SK-N-SH (cell line): ENCODE measurements around the gene ATP6V1G3. TPM values are rescaled to one million over a fixed set of nuclear protein-coding genes. Genes with fewer than 3 reads are reported as not detected.

Experiments used
- CTCF ChIA-PET: fragments of 300-600, 350-600 bp; formaldehyde crosslinking; extraction: SDS; loops from one replicate; lab custom pipeline; 2021; lab: Yijun Ruan, JAX
- POLR2A ChIA-PET: fragments of 350-600 bp; sonication (Branson Sonifier 250); formaldehyde crosslinking; extraction: SDS; loops from one replicate; lab custom pipeline; 2020; ENCODE audit warnings: antibody characterized with exemption, inconsistent platforms; lab: Yijun Ruan, JAX
- DNase-seq: peaks from one replicate; pipeline ENCODE4 v3.0.0; 2012
- H2AFZ ChIP-seq: fragments of 200-600 bp; sonication (generic); 2 replicates; pipeline ENCODE4 v1.8.1; 2016; ENCODE audit warnings: antibody characterized with exemption, mild to moderate bottlenecking, low read depth
- H3F3A ChIP-seq: fragments of 200-600 bp; sonication (generic); replicated peaks from 2 replicates; pipeline ENCODE3; 2016; ENCODE audit warnings: antibody characterized with exemption, mild to moderate bottlenecking; ENCODE audit not compliant: insufficient read depth
- H3K27ac ChIP-seq, 2 experiments: fragments of 200-500 bp in 1 of 2; fragments of 200-600 bp in 1 of 2; sonication (Bioruptor generic) in 1 of 2; sonication (generic), shearing (Covaris generic) in 1 of 2; 2 replicates each; pipeline versions ENCODE4 v1.5.1 to v1.6.1; 2014 to 2016; ENCODE audit warnings: low read depth in 2 of 2, inconsistent platforms in 1 of 2, low read length in 1 of 2, mild to moderate bottlenecking in 1 of 2, mixed read lengths in 1 of 2
- H3K27me3 ChIP-seq: fragments of 200-600 bp; sonication (generic), shearing (Covaris generic); 2 replicates; pipeline ENCODE4 v1.6.1; 2016; ENCODE audit warnings: mixed run types; ENCODE audit not compliant: insufficient read depth
- H3K36me3 ChIP-seq, 2 experiments: fragments of 200-500 bp in 1 of 2; fragments of 200-600 bp in 1 of 2; sonication (Bioruptor generic) in 1 of 2; sonication (generic) in 1 of 2; replicated peaks in 1 of 2; 2 replicates each; pipeline versions ENCODE3 to v1.5.1; 2014 to 2016; ENCODE audit warnings: low read length in 1 of 2, mild to moderate bottlenecking in 1 of 2; ENCODE audit not compliant: insufficient read depth in 2 of 2, control insufficient read depth in 1 of 2
- H3K4me1 ChIP-seq, 2 experiments: fragments of 200-500 bp in 1 of 2; fragments of 200-600 bp in 1 of 2; sonication (Bioruptor generic) in 1 of 2; sonication (generic), shearing (Covaris generic) in 1 of 2; 2 replicates each; pipeline versions ENCODE4 v1.5.1 to v1.6.1; 2014 to 2016; ENCODE audit warnings: low read depth in 1 of 2, low read length in 1 of 2, mixed run types in 1 of 2; ENCODE audit not compliant: insufficient read depth in 2 of 2, control insufficient read depth in 1 of 2
- H3K4me2 ChIP-seq: fragments of 200-600 bp; sonication (generic), shearing (Covaris generic); 2 replicates; pipeline ENCODE4 v1.6.1; 2017; ENCODE audit warnings: mixed run types
- H3K4me3 ChIP-seq, 2 experiments: fragments of 200-500 bp in 1 of 2; fragments of 200-600 bp in 1 of 2; sonication (Bioruptor generic) in 1 of 2; sonication (generic), shearing (Covaris generic) in 1 of 2; 2 replicates each; pipeline versions ENCODE4 v1.5.1 to v1.8.1; 2014 to 2016; ENCODE audit warnings: low read depth in 2 of 2, inconsistent platforms in 1 of 2, low read length in 1 of 2, mild to moderate bottlenecking in 1 of 2, mixed read lengths in 1 of 2, moderate library complexity in 1 of 2
- H3K79me2 ChIP-seq: fragments of 200-600 bp; sonication (generic); 2 replicates; pipeline ENCODE4 v1.8.1; 2017; ENCODE audit warnings: mild to moderate bottlenecking; ENCODE audit not compliant: insufficient read depth
- H3K9ac ChIP-seq: fragments of 200-600 bp; sonication (generic); 2 replicates; pipeline ENCODE4 v1.6.1; 2017; ENCODE audit warnings: mixed run types
- H3K9me2 ChIP-seq: fragments of 200-600 bp; sonication (generic); 2 replicates; pipeline ENCODE4 v1.6.1; 2017; ENCODE audit warnings: mixed run types
- H3K9me3 ChIP-seq: fragments of 200-600 bp; sonication (generic); 2 replicates; pipeline ENCODE4 v1.6.1; 2017; ENCODE audit warnings: mixed run types, mild to moderate bottlenecking, moderate library complexity
- H4K20me1 ChIP-seq: fragments of 200-600 bp; sonication (generic); 2 replicates; pipeline ENCODE4 v1.6.1; 2017; ENCODE audit warnings: mild to moderate bottlenecking, mixed run types; ENCODE audit not compliant: insufficient read depth
- ELF1 ChIP-seq: IDR thresholded peaks from 2 replicates; pipeline ENCODE4 v1.4.0; 2012
- EZH2phosphoT487 ChIP-seq: fragments of 200-600 bp; sonication (generic); IDR thresholded peaks from 2 replicates; pipeline ENCODE4 v1.6.1; 2017; ENCODE audit warnings: low read depth, mixed run types, mild to moderate bottlenecking, antibody characterized with exemption, moderate library complexity, borderline replicate concordance
- FOXJ3 ChIP-seq: sonication (generic); formaldehyde crosslinking; IDR thresholded peaks from 2 replicates; pipeline ENCODE4 v1.5.1; 2020; ENCODE audit warnings: mild to moderate bottlenecking, missing genetic modification reagents
- GABPA ChIP-seq: IDR thresholded peaks from 2 replicates; pipeline ENCODE4 v1.4.0; 2012; ENCODE audit warnings: low read depth, mild to moderate bottlenecking
- MXI1 ChIP-seq: IDR thresholded peaks from 2 replicates; pipeline ENCODE4 v1.6.1; 2012; ENCODE audit warnings: mild to moderate bottlenecking, low read depth, low read length, improper control_type of control experiment
- NRF1 ChIP-seq: IDR thresholded peaks from 2 replicates; pipeline ENCODE4 v1.6.1; 2012; ENCODE audit warnings: low read depth, mild to moderate bottlenecking, low read length
- POLR2AphosphoS5 ChIP-seq: IDR thresholded peaks from 2 replicates; pipeline ENCODE4 v1.6.1; 2012; ENCODE audit warnings: low read depth, low read length
- RAD21 ChIP-seq: IDR thresholded peaks from 2 replicates; pipeline ENCODE4 v1.6.1; 2012; ENCODE audit warnings: mild to moderate bottlenecking, low read length
- SIN3A ChIP-seq: IDR thresholded peaks from 2 replicates; pipeline ENCODE4 v1.6.1; 2012; ENCODE audit warnings: low read depth, mild to moderate bottlenecking, low read length, moderate library complexity, borderline replicate concordance
- TAF1 ChIP-seq: IDR thresholded peaks from 2 replicates; pipeline ENCODE4 v1.6.1; 2012; ENCODE audit warnings: low read depth, mild to moderate bottlenecking, low read length, moderate library complexity, borderline replicate concordance
- TEAD4 ChIP-seq: IDR thresholded peaks from 2 replicates; pipeline ENCODE4 v1.4.0; 2012; ENCODE audit warnings: mild to moderate bottlenecking, borderline replicate concordance; ENCODE audit not compliant: insufficient read depth
- WGBS: methylation state at CpG from one replicate; pipeline ENCODE4 v1.1.6; 2017; ENCODE audit warnings: low lambda C conversion rate; 5-methylcytosine and 5-hydroxymethylcytosine counted together
- polyA plus RNA-seq, 3 experiments: library from polyadenylated mRNA; depleted of rRNA; stranded (reverse); fragments of >200 nt; gene quantifications; 2 replicates each; pipeline ENCODE4 v1.2.3, GENCODE V29; 2012
- TF ChIP-seq, protein P1 (sequence below): IDR thresholded peaks from 2 replicates; pipeline ENCODE4 v1.4.0; 2012; ENCODE audit warnings: low read depth, borderline replicate concordance
- TF ChIP-seq, protein P2 (sequence below): fragments of 150-350 bp; IDR thresholded peaks from 2 replicates; pipeline ENCODE4 v1.6.1; 2016; ENCODE audit warnings: mild to moderate bottlenecking, low read depth, low read length
- TF ChIP-seq, protein P3 (sequence below): IDR thresholded peaks from 2 replicates; pipeline ENCODE4 v1.4.0; 2012; ENCODE audit warnings: low read depth
- TF ChIP-seq, protein P4 (sequence below): IDR thresholded peaks from 2 replicates; pipeline ENCODE4 v1.6.1; 2012; ENCODE audit warnings: mild to moderate bottlenecking, low read depth, low read length, moderate library complexity

The ATP6V1G3 gene
- polyA plus RNA-seq, 1 of the 3 experiments (the other 2 are of a cell fraction): not detected

DNA sequence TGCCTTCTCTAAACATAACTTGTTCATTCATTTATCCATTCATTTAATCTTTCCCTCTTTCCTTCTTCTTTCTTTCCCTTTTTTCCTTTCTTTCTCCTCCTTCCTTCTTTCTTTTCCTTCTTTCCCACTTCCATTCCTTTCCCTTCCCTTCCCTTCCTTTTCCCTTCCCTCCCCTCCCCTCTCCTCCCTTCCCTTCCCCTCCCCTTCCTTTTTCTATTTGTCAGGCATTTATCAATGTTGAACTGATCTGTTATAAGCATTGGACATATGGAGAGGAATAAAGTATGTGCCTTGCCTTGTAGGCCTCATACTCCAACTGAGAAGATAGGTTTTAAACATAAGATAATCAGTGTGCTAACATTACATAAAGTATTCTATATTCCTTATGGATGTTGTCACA is 23.7 kb upstream of the ATP6V1G3 start:
- Histone ChIP-seq H2AFZ (no peak overlapping the region; the same call in 1 of the 2 replicates), H3K4me2 (no peak overlapping the region), H4K20me1 (no peaks in the 10 kb centered on the region), H3K27ac (no peak overlapping the region), H3K27me3 (no peaks in the 10 kb centered on the region), H3K79me2 (no peaks in the 10 kb centered on the region), H3K4me1 (peaks cover 0 to 4% of the 10 kb centered on the region in 2 experiments; a peak in 2 of 4 replicates), H3K4me3 (no peak overlapping the region), H3K9me2 (no peaks in the 10 kb centered on the region), H3K9me3 (no peaks in the 10 kb centered on the region), H3K9ac (no peak overlapping the region), H3K36me3 (no peaks in the 10 kb centered on the region), H3F3A (peaks cover 25% of the 10 kb centered on the region)
- no peak for TF ChIP-seq TAF1
- TF ChIP-seq, protein P1, sequence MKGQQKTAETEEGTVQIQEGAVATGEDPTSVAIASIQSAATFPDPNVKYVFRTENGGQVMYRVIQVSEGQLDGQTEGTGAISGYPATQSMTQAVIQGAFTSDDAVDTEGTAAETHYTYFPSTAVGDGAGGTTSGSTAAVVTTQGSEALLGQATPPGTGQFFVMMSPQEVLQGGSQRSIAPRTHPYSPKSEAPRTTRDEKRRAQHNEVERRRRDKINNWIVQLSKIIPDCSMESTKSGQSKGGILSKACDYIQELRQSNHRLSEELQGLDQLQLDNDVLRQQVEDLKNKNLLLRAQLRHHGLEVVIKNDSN: no peak
- TF ChIP-seq POLR2AphosphoS5: no peak
- no peak for TF ChIP-seq SIN3A
- TF ChIP-seq TEAD4: no peak
- CTCF ChIA-PET: interaction anchor here (1.3 kb wide), 1 partner anchor 12 kb away, joined by 3 read pairs; no protein-coding TSS in a partner anchor
- POLR2A ChIA-PET: no interaction called here
- no peak for DNase-seq

DNA sequence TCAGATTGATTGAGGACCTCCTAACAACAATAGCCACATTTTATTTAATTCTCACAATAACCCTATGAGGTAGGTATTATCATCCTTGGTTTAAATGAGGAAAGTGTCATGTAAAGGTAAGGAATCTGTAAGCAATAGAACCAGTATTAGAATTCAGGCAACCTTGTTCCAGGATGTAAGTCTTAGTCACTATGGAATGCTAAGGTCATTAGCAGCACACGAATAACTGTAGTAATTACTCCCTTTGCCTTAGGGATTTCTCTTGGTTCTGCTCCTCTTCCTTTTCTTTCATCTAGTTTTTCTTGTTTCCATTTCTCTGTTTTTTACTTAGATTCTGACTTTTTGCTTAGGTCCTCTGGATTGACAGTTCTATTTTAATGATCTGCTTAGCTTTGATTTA is 23.1 kb upstream of the ATP6V1G3 start:
- Histone ChIP-seq H3F3A (peaks cover 25% of the 10 kb centered on the region), H3K36me3 (no peaks in the 10 kb centered on the region), H3K79me2 (no peaks in the 10 kb centered on the region), H3K4me2 (no peak overlapping the region), H4K20me1 (no peaks in the 10 kb centered on the region), H3K27ac (no peak overlapping the region), H3K4me3 (no peak overlapping the region), H2AFZ (no peak overlapping the region), H3K27me3 (no peaks in the 10 kb centered on the region), H3K4me1 (peaks cover 0 to 9% of the 10 kb centered on the region in 2 experiments; a peak in 2 of 4 replicates), H3K9me2 (no peaks in the 10 kb centered on the region), H3K9me3 (no peaks in the 10 kb centered on the region), H3K9ac (no peak overlapping the region)
- POLR2A ChIA-PET: no interaction called here
- no peak for DNase-seq
- TF ChIP-seq, protein P2, sequence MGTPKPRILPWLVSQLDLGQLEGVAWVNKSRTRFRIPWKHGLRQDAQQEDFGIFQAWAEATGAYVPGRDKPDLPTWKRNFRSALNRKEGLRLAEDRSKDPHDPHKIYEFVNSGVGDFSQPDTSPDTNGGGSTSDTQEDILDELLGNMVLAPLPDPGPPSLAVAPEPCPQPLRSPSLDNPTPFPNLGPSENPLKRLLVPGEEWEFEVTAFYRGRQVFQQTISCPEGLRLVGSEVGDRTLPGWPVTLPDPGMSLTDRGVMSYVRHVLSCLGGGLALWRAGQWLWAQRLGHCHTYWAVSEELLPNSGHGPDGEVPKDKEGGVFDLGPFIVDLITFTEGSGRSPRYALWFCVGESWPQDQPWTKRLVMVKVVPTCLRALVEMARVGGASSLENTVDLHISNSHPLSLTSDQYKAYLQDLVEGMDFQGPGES: no peak
- TF ChIP-seq RAD21 (no peak), FOXJ3 (no peak), NRF1 (no peak), GABPA (no peak), TAF1 (no peak), MXI1 (no peak), EZH2phosphoT487 (no peak), SIN3A (no peak), ELF1 (no peak)
- TF ChIP-seq, protein P3, sequence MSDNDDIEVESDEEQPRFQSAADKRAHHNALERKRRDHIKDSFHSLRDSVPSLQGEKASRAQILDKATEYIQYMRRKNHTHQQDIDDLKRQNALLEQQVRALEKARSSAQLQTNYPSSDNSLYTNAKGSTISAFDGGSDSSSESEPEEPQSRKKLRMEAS: no peak
- TF ChIP-seq, protein P4, sequence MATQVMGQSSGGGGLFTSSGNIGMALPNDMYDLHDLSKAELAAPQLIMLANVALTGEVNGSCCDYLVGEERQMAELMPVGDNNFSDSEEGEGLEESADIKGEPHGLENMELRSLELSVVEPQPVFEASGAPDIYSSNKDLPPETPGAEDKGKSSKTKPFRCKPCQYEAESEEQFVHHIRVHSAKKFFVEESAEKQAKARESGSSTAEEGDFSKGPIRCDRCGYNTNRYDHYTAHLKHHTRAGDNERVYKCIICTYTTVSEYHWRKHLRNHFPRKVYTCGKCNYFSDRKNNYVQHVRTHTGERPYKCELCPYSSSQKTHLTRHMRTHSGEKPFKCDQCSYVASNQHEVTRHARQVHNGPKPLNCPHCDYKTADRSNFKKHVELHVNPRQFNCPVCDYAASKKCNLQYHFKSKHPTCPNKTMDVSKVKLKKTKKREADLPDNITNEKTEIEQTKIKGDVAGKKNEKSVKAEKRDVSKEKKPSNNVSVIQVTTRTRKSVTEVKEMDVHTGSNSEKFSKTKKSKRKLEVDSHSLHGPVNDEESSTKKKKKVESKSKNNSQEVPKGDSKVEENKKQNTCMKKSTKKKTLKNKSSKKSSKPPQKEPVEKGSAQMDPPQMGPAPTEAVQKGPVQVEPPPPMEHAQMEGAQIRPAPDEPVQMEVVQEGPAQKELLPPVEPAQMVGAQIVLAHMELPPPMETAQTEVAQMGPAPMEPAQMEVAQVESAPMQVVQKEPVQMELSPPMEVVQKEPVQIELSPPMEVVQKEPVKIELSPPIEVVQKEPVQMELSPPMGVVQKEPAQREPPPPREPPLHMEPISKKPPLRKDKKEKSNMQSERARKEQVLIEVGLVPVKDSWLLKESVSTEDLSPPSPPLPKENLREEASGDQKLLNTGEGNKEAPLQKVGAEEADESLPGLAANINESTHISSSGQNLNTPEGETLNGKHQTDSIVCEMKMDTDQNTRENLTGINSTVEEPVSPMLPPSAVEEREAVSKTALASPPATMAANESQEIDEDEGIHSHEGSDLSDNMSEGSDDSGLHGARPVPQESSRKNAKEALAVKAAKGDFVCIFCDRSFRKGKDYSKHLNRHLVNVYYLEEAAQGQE: no peak
- CTCF ChIA-PET: no interaction called here
- 50% methylated on average over 1 of the region's 1 CpG for WGBS
